Activated B cell treated with CpG ODN at 0.5 μM for 24 hours (primary cell): ENCODE data around the gene SLC39A1. TPM values are rescaled to one million over a fixed set of nuclear protein-coding genes. Genes with fewer than 3 reads are reported as not detected.
A peak's percentile ranks its signal among the peaks of the same experiment; 100 is the strongest.
"Not testable (repeated sequence)": the region's sequence is repeated elsewhere in the genome, so short reads cannot be mapped to it uniquely, and the experiment has no call there.

Source experiments
- ATAC-seq: fragments of 200-7000 bp; cut with Tn5 transposase; one replicate; pipeline ENCODE4 v1.10.0; 2021; ENCODE audit warnings: low read depth, mild to moderate bottlenecking, moderate library complexity
- CTCF ChIA-PET: fragments of 350-600 bp; sonication (Branson Sonifier 250); formaldehyde crosslinking; loops from one replicate; lab custom pipeline; 2021; ENCODE audit warnings: antibody characterized with exemption; lab: Charles Lee
- POLR2A ChIA-PET: fragments of 350-600 bp; sonication (Branson Sonifier 250); formaldehyde crosslinking; loops from one replicate; lab custom pipeline; 2021; ENCODE audit warnings: antibody characterized with exemption; lab: Charles Lee
- DNase-seq: peaks from one replicate; pipeline ENCODE4 v3.0.0; 2022
- H3K27ac Mint-ChIP-seq: one replicate; pipeline ENCODE4 v1.8.0; 2020; ENCODE audit warnings: mixed read lengths
- H3K27me3 Mint-ChIP-seq: one replicate; pipeline ENCODE4 v1.8.0; 2021; ENCODE audit warnings: mixed read lengths
- H3K36me3 Mint-ChIP-seq: one replicate; pipeline ENCODE4 v1.8.0; 2021; ENCODE audit warnings: low read depth, mixed read lengths
- H3K4me1 Mint-ChIP-seq: one replicate; pipeline ENCODE4 v1.8.0; 2021; ENCODE audit warnings: mixed read lengths
- H3K4me3 Mint-ChIP-seq: one replicate; pipeline ENCODE4 v1.8.0; 2020; ENCODE audit warnings: mild to moderate bottlenecking, mixed read lengths
- H3K9me3 Mint-ChIP-seq: one replicate; pipeline ENCODE4 v1.8.0; 2020; ENCODE audit warnings: mixed read lengths
- CTCF ChIP-seq: fragments of 200-600 bp; IDR thresholded peaks from one replicate; pipeline ENCODE4 v1.8.0; 2022; ENCODE audit warnings: antibody characterized with exemption, mild to moderate bottlenecking
- intact Hi-C: fragments of 100-400 bp; cut with micrococcal nuclease; formaldehyde crosslinking; loops from one replicate; pipeline ENCODE4 v1.15.1; 2024
- total RNA-seq: library from RNA; stranded (reverse); gene quantifications from 2 replicates; pipeline ENCODE4 v1.2.3, GENCODE V29; 2022

Gene SLC39A1
- total RNA-seq, 1 donor from 2014 or later, result 56.3 TPM

- no peak for TF ChIP-seq CTCF
- DNase-seq (no peak), ATAC-seq (no peak)
- ChIA-PET CTCF (interaction anchor here (0.6 to 4.6 kb wide), 24 partner anchors 10 to 477 kb away, joined by 3 to 49 read pairs (median 7); partner anchors contain the start of genes CREB3L4, DENND4B, GATAD2B and ILF2), POLR2A (interaction anchor here (0.6 to 5.0 kb wide), 16 partner anchors 11 to 425 kb away, joined by 3 to 116 read pairs (median 16); partner anchors contain the start of genes CREB3L4, CRTC2, DENND4B and GATAD2B)
- H3K27ac Mint-ChIP-seq, result peak overlapping the region; percentile 90
- H3K36me3 Mint-ChIP-seq, result peaks cover 23% of the 10 kb centered on the region
- no peak overlapping the region for H3K4me3 Mint-ChIP-seq
- peaks cover 56% of the 10 kb centered on the region for H3K4me1 Mint-ChIP-seq
- no peaks in the 10 kb centered on the region for H3K9me3 Mint-ChIP-seq
- intact Hi-C loops, result loop anchor here (2.0 kb wide), 1 partner anchor 477 kb away; no protein-coding TSS in a partner anchor
- H3K27me3 Mint-ChIP-seq, result no peaks in the 10 kb centered on the region
These were observed 24.3 kb upstream of the SLC39A1 start for GRCh38 chr1:153987621-153988020.

DNA sequence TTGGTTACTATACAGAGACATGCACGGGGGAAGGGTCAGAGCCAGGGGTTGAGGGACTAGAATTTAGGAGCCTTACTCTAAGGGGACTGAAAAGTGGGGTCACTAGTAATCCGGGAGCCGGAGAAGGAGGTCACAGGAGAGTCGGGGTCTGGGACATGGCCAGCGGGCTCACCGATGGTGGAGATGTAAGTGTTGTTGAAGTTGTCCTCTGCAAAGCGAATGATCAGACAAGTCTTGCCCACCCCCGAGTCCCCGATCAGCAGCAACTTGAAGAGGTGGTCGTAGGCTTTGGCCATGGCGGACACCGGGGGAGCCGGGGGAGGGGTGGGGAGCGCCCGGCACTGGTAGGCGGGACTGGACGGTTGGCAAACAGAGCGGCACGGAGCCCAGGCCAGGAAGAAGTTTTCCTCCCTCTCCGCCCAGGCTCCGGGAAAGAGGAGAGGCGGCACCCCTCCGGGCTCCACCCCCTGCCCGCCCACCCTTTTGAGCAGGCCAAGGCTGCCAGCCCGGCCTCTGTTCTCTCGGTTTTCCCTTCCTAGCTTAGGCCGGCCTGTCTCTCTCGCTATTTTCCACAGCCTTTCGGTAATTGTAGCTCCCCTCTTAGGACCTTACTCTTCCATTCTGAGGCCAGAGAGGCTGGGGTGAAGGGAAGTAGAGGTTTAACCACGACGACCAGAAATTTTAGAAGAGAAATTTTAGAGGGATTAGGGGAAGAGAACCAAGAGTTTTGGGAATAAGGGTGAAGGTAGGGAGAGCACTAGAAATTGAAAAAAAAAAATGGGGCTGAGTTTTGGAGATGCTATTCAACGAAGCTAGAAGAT is 22.8 kb upstream of the SLC39A1 start, which contains the start of gene RAB13:
TSS of gene RAB13 (minus strand) at position 399 of the 821 bp plus-strand sequence. CDS start at position 296, 103 bp downstream.
- peaks cover 8% of the 10 kb centered on the region for H3K36me3 Mint-ChIP-seq
- peaks cover 42% of the 10 kb centered on the region for H3K4me1 Mint-ChIP-seq
- DNase-seq (peak; percentile 46), ATAC-seq (peak; percentile 12)
- TF ChIP-seq CTCF, result no peak
- H3K4me3 Mint-ChIP-seq, result peak within 1 kb of the TSS; percentile 88
- intact Hi-C loops, result loop anchor here (1.0 to 2.0 kb wide), 12 partner anchors 9 to 475 kb away; partner anchors contain the start of genes CREB3L4, CRTC2, DENND4B and JTB
- CTCF ChIA-PET, result interaction anchor here (0.8 to 4.6 kb wide), 29 partner anchors 9 to 476 kb away, joined by 3 to 49 read pairs (median 6); partner anchors contain the start of genes CREB3L4, DENND4B, GATAD2B and JTB
- H3K9me3 Mint-ChIP-seq, result no peaks in the 10 kb centered on the region
- H3K27me3 Mint-ChIP-seq, result no peaks in the 10 kb centered on the region
- peak within 1 kb of the TSS; percentile 92 for H3K27ac Mint-ChIP-seq
- POLR2A ChIA-PET, result interaction anchor here (0.6 to 5.0 kb wide), 31 partner anchors 10 to 492 kb away, joined by 3 to 116 read pairs (median 6); partner anchors contain the start of genes CREB3L4, CRTC2, DENND4B and GATAD2B

- ChIA-PET CTCF (interaction anchor here (1.1 to 4.6 kb wide), 15 partner anchors 18 to 475 kb away, joined by 3 to 49 read pairs (median 12); partner anchors contain the start of genes CREB3L4, DENND4B, GATAD2B and NPR1), POLR2A (interaction anchor here (0.8 to 5.0 kb wide), 22 partner anchors 9 to 351 kb away, joined by 3 to 116 read pairs (median 8); partner anchors contain the start of genes CREB3L4, CRTC2, DENND4B and GATAD2B)
- Mint-ChIP-seq H3K4me1 (peaks cover 38% of the 10 kb centered on the region), H3K27ac (peak overlapping the region; percentile 92), H3K27me3 (no peaks in the 10 kb centered on the region), H3K9me3 (no peaks in the 10 kb centered on the region), H3K4me3 (peak overlapping the region; percentile 88), H3K36me3 (peaks cover 1% of the 10 kb centered on the region)
- intact Hi-C loops, result loop anchor here (1.0 kb wide), 2 partner anchors 8 to 18 kb away; partner anchors contain the start of genes CREB3L4 and JTB
- ATAC-seq (peak; percentile 70), DNase-seq (peak; percentile 52)
- no peak for TF ChIP-seq CTCF
These were observed 22.1 kb upstream of the SLC39A1 start for GRCh38 chr1:153985341-153985912.

DNA sequence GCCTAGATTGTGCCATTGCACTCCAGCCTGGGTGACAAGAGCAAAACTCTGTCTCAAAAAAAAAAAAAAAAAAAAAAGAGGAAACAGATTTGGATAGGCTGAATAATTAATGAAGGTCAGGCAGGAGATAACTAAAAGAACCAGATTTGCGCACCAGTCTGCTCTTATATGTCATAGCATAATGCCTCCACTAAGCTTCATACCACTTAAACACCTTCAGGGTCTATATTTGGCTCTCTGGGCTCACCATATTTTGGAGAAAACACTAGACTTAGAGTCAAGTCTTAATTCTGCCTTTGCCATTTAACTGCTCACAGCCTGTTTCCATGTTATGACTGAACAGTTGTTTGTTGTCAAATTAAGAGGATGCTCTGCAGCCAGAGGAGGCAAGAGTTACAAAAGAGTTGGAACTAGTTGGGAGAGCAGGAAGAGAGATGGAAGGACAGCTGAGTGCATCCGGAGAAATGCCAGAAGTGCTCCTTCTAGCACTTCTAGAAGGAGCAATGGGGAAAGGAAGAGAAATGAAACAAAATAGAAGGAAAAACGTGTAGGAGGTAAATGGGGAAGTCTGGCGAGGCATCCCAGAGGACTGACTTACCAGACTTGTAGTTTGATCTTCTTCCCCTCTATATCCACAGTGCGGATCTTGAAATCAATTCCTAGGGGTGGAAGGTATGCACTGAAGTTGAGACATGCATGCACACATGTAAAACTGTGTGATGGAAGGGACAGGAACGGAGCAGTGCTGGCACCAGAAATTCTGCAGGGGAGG is 21.0 kb upstream of the SLC39A1 start:
- ATAC-seq (no peak), DNase-seq (no peak)
- ChIA-PET POLR2A (interaction anchor here (0.6 to 5.0 kb wide), 11 partner anchors 9 to 423 kb away, joined by 3 to 116 read pairs (median 26); partner anchors contain the start of genes CREB3L4, CRTC2, DENND4B and GATAD2B), CTCF (interaction anchor here (1.2 to 4.6 kb wide), 7 partner anchors 17 to 209 kb away, joined by 3 to 49 read pairs (median 28); partner anchors contain the start of genes CREB3L4, DENND4B, GATAD2B and SLC27A3)
- peaks cover 32% of the 10 kb centered on the region for H3K4me1 Mint-ChIP-seq
- no peaks in the 10 kb centered on the region for H3K27me3 Mint-ChIP-seq
- H3K4me3 Mint-ChIP-seq, result peak overlapping the region; percentile 47
- H3K9me3 Mint-ChIP-seq, result no peaks in the 10 kb centered on the region
- H3K27ac Mint-ChIP-seq, result peak overlapping the region; percentile 13
- no peak for TF ChIP-seq CTCF
- H3K36me3 Mint-ChIP-seq, result no peaks in the 10 kb centered on the region
- intact Hi-C loops, result no loop called here

DNA sequence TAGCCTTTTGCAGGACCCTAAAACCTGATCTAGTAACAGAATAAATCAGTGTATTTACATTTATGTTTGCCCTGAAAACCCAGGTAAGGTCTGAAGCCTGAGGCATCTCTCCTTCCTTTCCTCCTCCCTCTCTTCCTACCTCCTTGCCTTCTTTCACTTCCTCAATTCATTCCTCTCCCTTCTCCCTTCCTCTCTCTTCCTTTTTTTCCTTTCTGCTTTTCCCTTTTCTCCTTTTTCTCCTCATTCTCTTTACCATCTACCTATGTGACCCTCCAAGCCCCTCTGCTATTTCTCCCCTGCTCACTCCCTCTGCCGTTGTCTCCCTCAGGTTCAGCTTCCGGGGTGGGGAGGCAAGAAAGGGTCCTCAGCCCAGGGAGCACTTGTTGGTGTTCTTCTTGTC is 18.4 kb upstream of the SLC39A1 start:
- CTCF ChIA-PET, H3K4me3 Mint-ChIP-seq, H3K27me3 Mint-ChIP-seq, H3K9me3 Mint-ChIP-seq, ATAC-seq, DNase-seq, H3K27ac Mint-ChIP-seq, intact Hi-C loops: not testable (repeated sequence)
- POLR2A ChIA-PET, result interaction anchor here (0.6 to 8.0 kb wide), 3 partner anchors 10 to 254 kb away, joined by 3 to 230 read pairs (median 96); partner anchors contain the start of genes CREB3L4, INTS3, RPS27 and SLC39A1
- peaks cover 42% of the 10 kb centered on the region for H3K4me1 Mint-ChIP-seq
- peaks cover 10% of the 10 kb centered on the region for H3K36me3 Mint-ChIP-seq

DNA sequence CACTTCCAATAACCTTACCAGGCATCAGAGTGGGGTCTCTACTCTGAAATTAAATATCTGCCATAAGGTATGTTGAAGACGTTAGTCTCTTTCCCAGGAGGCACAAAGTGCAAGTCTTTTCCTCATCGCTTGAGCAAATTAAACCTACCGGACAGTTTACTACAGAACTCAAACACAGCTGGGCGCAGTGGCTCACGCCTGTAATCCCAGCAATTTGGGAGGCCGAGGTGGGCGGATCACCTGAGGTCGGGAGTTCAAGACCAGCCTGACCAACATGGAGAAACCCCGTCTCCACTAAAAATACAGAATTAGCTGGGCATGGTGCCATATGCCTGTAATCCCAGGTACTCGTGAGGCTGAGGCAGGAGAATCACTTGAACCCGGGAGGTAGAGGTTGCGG is 15.8 kb upstream of the SLC39A1 start:
- POLR2A ChIA-PET, result interaction anchor here (0.6 to 8.0 kb wide), 6 partner anchors 12 to 381 kb away, joined by 3 to 230 read pairs (median 68); partner anchors contain the start of genes CREB3L4, DENND4B, GATAD2B and RPS27
- intact Hi-C loops, DNase-seq, H3K9me3 Mint-ChIP-seq, H3K27me3 Mint-ChIP-seq, H3K27ac Mint-ChIP-seq, H3K4me3 Mint-ChIP-seq, ATAC-seq: not testable (repeated sequence)
- Mint-ChIP-seq H3K4me1 (peaks cover 32% of the 10 kb centered on the region), H3K36me3 (peaks cover 31% of the 10 kb centered on the region)
- CTCF ChIA-PET, result interaction anchor here (0.7 to 1.9 kb wide), 3 partner anchors 34 to 165 kb away, joined by 3 to 7 read pairs (median 4); no protein-coding TSS in a partner anchor
